SK-N-SH treated with all-trans-retinoic acid at 6 μM for 48 hours (cell line): ENCODE data around the gene FOXN1.

Experiments used
- CREB5 ChIP-seq: fragments of 250-450 bp; sonication (Bioruptor Pico); IDR thresholded peaks from 2 replicates; pipeline ENCODE4 v1.5.1; 2020; ENCODE audit warnings: low read depth, mild to moderate bottlenecking, moderate library complexity
- ZFP30 ChIP-seq: fragments of 450-650 bp; formaldehyde crosslinking; IDR thresholded peaks from 2 replicates; pipeline ENCODE4 v1.5.0; 2022; ENCODE audit warnings: mild to moderate bottlenecking, moderate library complexity

GRCh38 chr17:28509789-28510188 lies 3.6 kb downstream of the FOXN1 start:
- TF ChIP-seq ZFP30 (CRISPR knock-in tag) = no peak
- no peak for TF ChIP-seq CREB5 (CRISPR knock-in tag)
